Sigmoid colon (tissue), 7 donors: ENCODE data around the gene CMC1. TPM values are rescaled to one million over a fixed set of nuclear protein-coding genes. Genes with fewer than 3 reads are reported as not detected.

Experiments
- DNase-seq: peaks from one replicate; pipeline ENCODE4 v3.0.0-alpha.2; 2019
- H3K27ac ChIP-seq, 4 donors: fragments of 200-600 bp; sonication (generic); one replicate each; pipeline ENCODE4 v1.5.1; 2016 to 2019; ENCODE audit warnings: mild to moderate bottlenecking in 1 of 4
- H3K27me3 ChIP-seq, 3 donors: fragments of 200-600 bp; sonication (generic); one replicate each; pipeline ENCODE4 v1.5.1; 2019; ENCODE audit warnings: mild to moderate bottlenecking in 1 of 3
- H3K36me3 ChIP-seq, 4 donors: fragments of 200-600 bp; sonication (generic); one replicate each; pipeline ENCODE4 v1.5.1; 2016 to 2019
- H3K4me1 ChIP-seq, 4 donors: fragments of 200-600 bp; sonication (generic); one replicate each; pipeline ENCODE4 v1.5.1; 2017 to 2019
- H3K4me3 ChIP-seq, 4 donors: fragments of 200-600 bp; sonication (generic); one replicate each; pipeline ENCODE4 v1.5.1; 2017 to 2019; ENCODE audit warnings: mild to moderate bottlenecking in 2 of 4, moderate library complexity in 1 of 4
- H3K9me3 ChIP-seq, 4 donors: fragments of 200-600 bp in 3 of 4; sonication (generic) in 3 of 4; one replicate each; pipeline versions ENCODE4 v1.5.1 to v1.6.1; 2013 to 2019
- EP300 ChIP-seq, 4 donors: sonication (generic); formaldehyde crosslinking; IDR thresholded peaks; one replicate each; pipeline ENCODE4 v1.6.1; 2017; ENCODE audit warnings: antibody characterized with exemption in 4 of 4
- POLR2A ChIP-seq, 2 donors: fragments of 450-650 bp; IDR thresholded peaks; one replicate each; pipeline ENCODE4 v1.6.1; 2016; ENCODE audit warnings: antibody characterized with exemption in 2 of 2, mild to moderate bottlenecking in 2 of 2, moderate library complexity in 2 of 2
- POLR2AphosphoS5 ChIP-seq, 4 donors: sonication (generic); formaldehyde crosslinking; IDR thresholded peaks; one replicate each; pipeline ENCODE4 v1.6.1; 2017; ENCODE audit warnings: antibody characterized with exemption in 4 of 4
- WGBS, 2 donors: extraction: QIAGEN DNeasy Blood & Tissue Kit; methylation state at CpG; one replicate each; pipeline ENCODE4 v1.1.7; 2013; 5-methylcytosine and 5-hydroxymethylcytosine counted together
- intact Hi-C: fragments of 100-400 bp; cut with DNase I; formaldehyde crosslinking; loops from one replicate; pipeline ENCODE4 v1.15.1; 2023
- polyA plus RNA-seq, 3 donors: library from polyadenylated mRNA; stranded (reverse); fragments of 200-250 nt; gene quantifications; one replicate each; pipeline ENCODE4 v1.2.3, GENCODE V29; 2013
- total RNA-seq, 4 donors: library from RNA; depleted of rRNA; stranded (reverse); fragments of >200 nt; gene quantifications; one replicate each; pipeline ENCODE4 v1.1.0, GENCODE V29; 2016
- TF ChIP-seq, protein P1 (sequence below), 4 experiments: fragments of 450-650 bp in 3 of 4; fragments of 200-600 bp in 1 of 4; IDR thresholded peaks; one replicate each; pipeline ENCODE4 v1.5.1; 2016 to 2019; ENCODE audit warnings: antibody characterized with exemption in 4 of 4, mild to moderate bottlenecking in 3 of 4, moderate library complexity in 2 of 4
- donor health status: healthy with polysubstance abuse.
- donor health status: Bipolar disorder and iron deficiency.
- donor health status: healthy.

CMC1 gene
- total and polyA plus RNA-seq, 7 donors: 6.1 to 111 (median 16.9) TPM

DNA sequence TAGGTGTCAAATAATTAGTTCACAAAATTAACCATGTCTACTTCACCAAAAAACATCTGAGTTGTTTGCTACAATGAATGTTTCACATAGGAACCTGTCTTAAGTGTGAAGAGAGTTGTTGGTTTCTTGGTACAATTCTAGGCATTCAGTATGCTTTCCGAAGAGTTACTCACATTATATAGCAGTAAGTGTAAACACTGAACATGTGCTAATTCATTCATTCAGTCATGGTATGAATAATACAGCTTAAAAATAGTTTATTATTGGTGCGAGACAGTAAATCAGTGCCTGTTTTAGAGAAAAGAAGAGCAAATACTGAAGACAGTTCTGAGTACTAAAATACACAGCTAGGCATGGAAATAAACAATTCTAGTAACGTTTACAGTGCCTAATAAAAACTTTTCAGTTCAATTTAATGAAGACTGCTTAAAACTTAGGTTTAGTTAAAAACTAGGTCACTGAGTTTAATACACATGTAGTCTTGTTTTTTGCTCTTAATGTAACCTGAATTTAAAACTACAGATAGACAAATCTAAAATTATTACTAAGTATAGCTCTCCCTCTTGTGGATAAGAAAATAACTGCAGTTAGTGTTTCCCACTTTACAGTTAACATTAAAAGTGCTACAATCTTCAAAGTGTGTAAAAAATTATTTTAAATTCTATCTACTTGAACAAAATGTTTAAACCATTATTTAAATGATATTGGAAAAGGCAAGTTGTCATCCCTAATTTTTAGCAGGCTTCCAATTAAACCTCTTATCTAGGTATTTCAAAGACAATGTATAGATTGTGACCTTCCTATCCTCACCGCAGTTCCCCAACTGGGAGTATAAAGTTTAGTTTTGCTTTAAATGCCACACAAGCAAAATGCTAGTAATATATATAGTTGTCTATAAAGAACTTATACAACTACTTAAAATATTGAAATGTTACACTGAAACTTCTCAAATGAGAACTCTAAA is 87.1 kb downstream of the CMC1 start:
- WGBS, 2 donors: 70 to 78% methylated on average over 4 of the region's 4 CpGs
- Histone ChIP-seq H3K4me1 (peaks cover 0 to 4% (median 0%) of the 10 kb centered on the region in 4 donors), H3K27me3 (no peaks in the 10 kb centered on the region), H3K27ac (no peak overlapping the region), H3K4me3 (no peak overlapping the region), H3K36me3 (peaks cover 0 to 78% (median 3%) of the 10 kb centered on the region in 4 donors), H3K9me3 (no peaks in the 10 kb centered on the region)
- DNase-seq: no peak
- TF ChIP-seq POLR2AphosphoS5 (IDR thresholded peaks at IDR 0.05): no peak
- TF ChIP-seq, protein P1, sequence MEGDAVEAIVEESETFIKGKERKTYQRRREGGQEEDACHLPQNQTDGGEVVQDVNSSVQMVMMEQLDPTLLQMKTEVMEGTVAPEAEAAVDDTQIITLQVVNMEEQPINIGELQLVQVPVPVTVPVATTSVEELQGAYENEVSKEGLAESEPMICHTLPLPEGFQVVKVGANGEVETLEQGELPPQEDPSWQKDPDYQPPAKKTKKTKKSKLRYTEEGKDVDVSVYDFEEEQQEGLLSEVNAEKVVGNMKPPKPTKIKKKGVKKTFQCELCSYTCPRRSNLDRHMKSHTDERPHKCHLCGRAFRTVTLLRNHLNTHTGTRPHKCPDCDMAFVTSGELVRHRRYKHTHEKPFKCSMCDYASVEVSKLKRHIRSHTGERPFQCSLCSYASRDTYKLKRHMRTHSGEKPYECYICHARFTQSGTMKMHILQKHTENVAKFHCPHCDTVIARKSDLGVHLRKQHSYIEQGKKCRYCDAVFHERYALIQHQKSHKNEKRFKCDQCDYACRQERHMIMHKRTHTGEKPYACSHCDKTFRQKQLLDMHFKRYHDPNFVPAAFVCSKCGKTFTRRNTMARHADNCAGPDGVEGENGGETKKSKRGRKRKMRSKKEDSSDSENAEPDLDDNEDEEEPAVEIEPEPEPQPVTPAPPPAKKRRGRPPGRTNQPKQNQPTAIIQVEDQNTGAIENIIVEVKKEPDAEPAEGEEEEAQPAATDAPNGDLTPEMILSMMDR (IDR thresholded peaks at IDR 0.05): peak; percentile 32 to 72 (median 52)
- intact Hi-C loops: loop anchor here (10.0 kb wide), 2 partner anchors 1014 to 1194 kb away; no protein-coding TSS in a partner anchor

DNA sequence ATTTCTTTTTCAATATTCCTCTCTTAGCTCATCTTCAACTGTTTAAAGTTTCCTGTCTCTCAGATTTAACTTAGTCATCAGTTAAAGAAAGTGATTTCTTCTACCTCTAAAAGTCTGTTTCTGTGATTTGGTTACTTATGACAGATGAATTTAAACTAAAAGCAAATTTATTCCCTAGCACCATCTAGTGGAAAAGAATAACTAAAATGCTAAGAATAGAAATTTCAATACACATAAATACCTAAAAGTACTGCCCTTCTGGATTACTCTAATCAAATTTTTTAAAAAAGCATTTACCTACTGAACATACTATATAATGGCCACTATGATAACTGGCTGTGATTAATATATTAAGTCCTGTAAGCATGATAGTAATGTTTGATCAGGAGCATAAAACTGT is 93.1 kb downstream of the CMC1 start:
- no peak for DNase-seq
- Histone ChIP-seq H3K4me1 (no peaks in the 10 kb centered on the region), H3K36me3 (peaks cover 0 to 81% (median 0%) of the 10 kb centered on the region in 4 donors), H3K9me3 (no peaks in the 10 kb centered on the region), H3K27ac (no peak overlapping the region), H3K4me3 (no peak overlapping the region), H3K27me3 (no peaks in the 10 kb centered on the region)
- no peak for TF ChIP-seq POLR2AphosphoS5 (IDR thresholded peaks at IDR 0.05)
- TF ChIP-seq POLR2A (IDR thresholded peaks at IDR 0.05): no peak
- no peak for TF ChIP-seq EP300 (IDR thresholded peaks at IDR 0.05)
- TF ChIP-seq, protein P1 (IDR thresholded peaks at IDR 0.05): no peak
- intact Hi-C loops: no loop called here

DNA sequence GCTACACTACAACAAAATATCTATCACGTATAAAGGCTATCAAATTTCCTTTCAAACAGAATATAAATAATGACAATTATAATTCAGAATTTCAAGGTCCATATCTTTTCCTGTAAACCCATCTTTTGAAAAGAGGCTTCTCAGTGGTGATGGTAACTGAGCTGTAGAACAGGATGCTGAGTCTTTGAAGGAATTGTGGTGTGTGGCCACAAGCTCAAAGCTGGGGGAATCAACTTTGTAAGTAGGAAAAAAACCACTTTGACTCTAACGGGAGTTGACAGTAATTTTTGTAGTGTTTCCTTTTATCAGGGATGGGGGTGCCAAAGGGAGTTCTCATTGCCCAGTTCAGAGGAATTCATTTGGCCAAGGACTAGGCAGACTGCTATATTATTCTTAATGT is 93.8 kb downstream of the CMC1 start:
- H3K36me3 ChIP-seq: peaks cover 0 to 82% (median 0%) of the 10 kb centered on the region in 4 donors
- no peaks in the 10 kb centered on the region for H3K27me3 ChIP-seq
- H3K27ac ChIP-seq: no peak overlapping the region
- H3K4me1 ChIP-seq: no peaks in the 10 kb centered on the region
- DNase-seq: no peak
- TF ChIP-seq POLR2AphosphoS5 (IDR thresholded peaks at IDR 0.05) (no peak), EP300 (IDR thresholded peaks at IDR 0.05) (no peak), POLR2A (IDR thresholded peaks at IDR 0.05) (no peak)
- TF ChIP-seq, protein P1 (IDR thresholded peaks at IDR 0.05): no peak
- WGBS, 2 donors: 72 to 84% methylated on average over 2 of the region's 2 CpGs
- H3K4me3 ChIP-seq: no peak overlapping the region
- H3K9me3 ChIP-seq: no peaks in the 10 kb centered on the region
- intact Hi-C loops: no loop called here

DNA sequence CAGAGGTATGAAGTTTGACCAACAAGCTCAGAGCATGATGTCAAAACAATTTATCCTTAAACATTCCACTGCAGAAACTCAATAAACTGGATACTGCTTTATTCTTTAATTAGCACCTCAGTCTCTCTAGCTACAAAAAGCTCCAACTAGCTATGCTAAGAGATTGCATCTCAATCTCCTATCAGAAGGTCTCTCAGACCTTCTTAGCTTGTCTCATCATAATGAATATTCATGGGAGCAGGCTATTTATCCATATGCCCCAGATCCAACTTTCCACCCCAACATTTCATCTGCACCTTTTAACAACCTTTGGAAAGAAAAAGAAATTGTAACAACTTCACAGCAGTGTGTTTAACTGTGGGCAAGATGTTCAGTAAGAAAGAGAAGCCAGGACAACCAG is 95.8 kb downstream of the CMC1 start:
- Histone ChIP-seq H3K27me3 (no peaks in the 10 kb centered on the region), H3K36me3 (peaks cover 0 to 66% (median 0%) of the 10 kb centered on the region in 4 donors), H3K4me1 (peaks cover 0 to 9% (median 3%) of the 10 kb centered on the region in 4 donors), H3K27ac (no peak overlapping the region), H3K9me3 (no peaks in the 10 kb centered on the region), H3K4me3 (no peak overlapping the region)
- intact Hi-C loops: no loop called here
- no peak for DNase-seq
- TF ChIP-seq POLR2AphosphoS5 (IDR thresholded peaks at IDR 0.05) (no peak), EP300 (IDR thresholded peaks at IDR 0.05) (no peak), POLR2A (IDR thresholded peaks at IDR 0.05) (no peak)
- TF ChIP-seq, protein P1 (IDR thresholded peaks at IDR 0.05): no peak
